ENCODE data around the gene FOXN1. TPM values are rescaled to one million over a fixed set of nuclear protein-coding genes. Genes with fewer than 3 reads are reported as not detected.

The FOXN1 gene
- total and polyA plus RNA-seq, 10 donors, result not detected

- Histone ChIP-seq H3K4me3 (peak overlapping the region; percentile 67 to 99 (median 91)), H3K27me3 (replicated peaks in 1 of 7) (no peaks in the 10 kb centered on the region), H3K4me1 (peaks cover 38 to 77% (median 60%) of the 10 kb centered on the region in 6 donors), H3K27ac (peak overlapping the region in 7 of 8 donors; percentile 42 to 90 (median 84)), H3K9me3 (no peaks in the 10 kb centered on the region), H3K36me3 (peaks cover 0 to 47% (median 40%) of the 10 kb centered on the region in 6 donors)
- intact Hi-C loops (cut with DNase I; ENCODE audit: low total_unique reads), result no loop called here
- 21 to 34% (median 25%) methylated on average over 8 to 10 of the region's 10 CpGs for WGBS, 5 donors
- DNase-seq, result peak; percentile 76
- TF ChIP-seq CTCF (IDR thresholded peaks at IDR 0.05 in 8 of 11, conservative IDR thresholded peaks at IDR 0.05 in 3 of 11) (no peak), POLR2A (IDR thresholded peaks at IDR 0.05) (no peak)
These were observed 45.5 kb downstream of the FOXN1 start for GRCh38 chr17:28551421-28552175.

- Histone ChIP-seq H3K36me3 (peaks cover 0 to 47% (median 40%) of the 10 kb centered on the region in 6 donors), H3K4me1 (peaks cover 38 to 69% (median 54%) of the 10 kb centered on the region in 6 donors), H3K27me3 (replicated peaks in 1 of 7) (no peaks in the 10 kb centered on the region), H3K9me3 (no peaks in the 10 kb centered on the region), H3K27ac (peak within 1 kb of the TSS; percentile 75 to 91 (median 86)), H3K4me3 (peak within 1 kb of the TSS; percentile 67 to 99 (median 91))
- intact Hi-C loops (cut with DNase I; ENCODE audit: low total_unique reads), result no loop called here
- TF ChIP-seq POLR2AphosphoS5 (IDR thresholded peaks at IDR 0.05), result peak; percentile 91 to 93 (median 92)
- no peak for TF ChIP-seq CTCF (IDR thresholded peaks at IDR 0.05 in 8 of 11, conservative IDR thresholded peaks at IDR 0.05 in 3 of 11)
- peak in 2 of 3 donors; percentile 45 to 47 for TF ChIP-seq POLR2A (IDR thresholded peaks at IDR 0.05)
- peak; percentile 97 for DNase-seq
- 1 to 4% (median 2%) methylated on average over 31 to 60 of the region's 67 CpGs for WGBS, 5 donors
These were observed 46.2 kb downstream of the FOXN1 start, which contains the start of gene UNC119 for GRCh38 chr17:28552176-28552999. Gene UNC119 (minus strand): TSS chr17:28552624. CDS start chr17:28552557, 67 bp downstream.

GRCh38 chr17:28553000-28553505 is 46.9 kb downstream of the FOXN1 start:
- Histone ChIP-seq H3K36me3 (peaks cover 0 to 52% (median 45%) of the 10 kb centered on the region in 6 donors), H3K4me3 (peak overlapping the region in 4 of 8 donors; percentile 84 to 99 (median 91)), H3K4me1 (peaks cover 34 to 63% (median 48%) of the 10 kb centered on the region in 6 donors), H3K27me3 (replicated peaks in 1 of 7) (no peaks in the 10 kb centered on the region), H3K27ac (peak overlapping the region in 6 of 8 donors; percentile 83 to 91 (median 90)), H3K9me3 (no peaks in the 10 kb centered on the region)
- peak; percentile 25 for DNase-seq
- WGBS, 5 donors, result 86 to 95% (median 87%) methylated on average over 5 of the region's 5 CpGs
- intact Hi-C loops (cut with DNase I; ENCODE audit: low total_unique reads), result no loop called here
- no peak for TF ChIP-seq CTCF (IDR thresholded peaks at IDR 0.05 in 8 of 11, conservative IDR thresholded peaks at IDR 0.05 in 3 of 11)
- no peak for TF ChIP-seq POLR2AphosphoS5 (IDR thresholded peaks at IDR 0.05)
- TF ChIP-seq POLR2A (IDR thresholded peaks at IDR 0.05), result no peak
